A673 (cell line): ENCODE results near the gene SRXN1. TPM values are rescaled to one million over a fixed set of nuclear protein-coding genes. Genes with fewer than 3 reads are reported as not detected.
A peak's percentile ranks its signal among the peaks of the same experiment; 100 is the strongest.

Source experiments
- BruUV-seq: library from RNA; stranded (reverse); fragments of 400-500 nt; replicated peaks from 2 replicates; lab custom pipeline; 2021; lab: Mats Ljungman, UMichigan
- CTCF ChIA-PET: fragments of 300-600 bp; sonication (Branson Sonifier 250); formaldehyde crosslinking; loops from one replicate; lab custom pipeline; 2022; ENCODE audit warnings: antibody characterized with exemption; lab: Charles Lee
- POLR2A ChIA-PET: fragments of 300-600 bp; sonication (Branson Sonifier 250); formaldehyde crosslinking; loops from one replicate; lab custom pipeline; 2022; ENCODE audit warnings: antibody characterized with exemption; ENCODE audit not compliant: low non-redundant PET; lab: Charles Lee
- DNase-seq: peaks from one replicate; pipeline ENCODE4 v3.0.0-alpha.2; 2015; ENCODE audit warnings: low spot score
- H3K27ac ChIP-seq: fragments of 200-600 bp; sonication (generic); 2 replicates; pipeline ENCODE4 v1.5.1; 2016; ENCODE audit warnings: mixed run types, low read depth, mild to moderate bottlenecking, mixed read lengths, antibody characterized with exemption, low read length; ENCODE audit not compliant: poor library complexity, severe bottlenecking
- H3K27me3 ChIP-seq: fragments of 200-600 bp; sonication (generic); replicated peaks from 2 replicates; pipeline ENCODE4 v1.6.1; 2017; ENCODE audit warnings: mixed run types, low read depth, mild to moderate bottlenecking, mixed read lengths, antibody characterized with exemption, low read length; ENCODE audit not compliant: insufficient read depth, poor library complexity
- H3K36me3 ChIP-seq: fragments of 200-600 bp; sonication (generic); 2 replicates; pipeline ENCODE4 v1.6.1; 2016; ENCODE audit warnings: mixed run types, mild to moderate bottlenecking, mixed read lengths, antibody characterized with exemption, low read length; ENCODE audit not compliant: insufficient read depth, poor library complexity, severe bottlenecking
- H3K4me1 ChIP-seq: fragments of 200-600 bp; sonication (generic); 2 replicates; pipeline ENCODE4 v1.6.1; 2017; ENCODE audit warnings: mixed run types, mild to moderate bottlenecking, mixed read lengths, antibody characterized with exemption, low read length; ENCODE audit not compliant: insufficient read depth, poor library complexity, severe bottlenecking
- H3K4me3 ChIP-seq: fragments of 200-600 bp; sonication (generic); 2 replicates; pipeline ENCODE4 v1.5.1; 2016; ENCODE audit warnings: low read depth, mixed run types, mild to moderate bottlenecking, mixed read lengths, low read length; ENCODE audit not compliant: poor library complexity, severe bottlenecking
- H3K9me3 ChIP-seq: fragments of 200-600 bp; sonication (generic); 2 replicates; pipeline ENCODE4 v1.6.1; 2016; ENCODE audit warnings: mixed run types, low read depth, mild to moderate bottlenecking, mixed read lengths, antibody characterized with exemption, low read length; ENCODE audit not compliant: poor library complexity, severe bottlenecking
- CTCF ChIP-seq: fragments of 300-800, 200-600 bp; sonication (generic); conservative IDR thresholded peaks from 2 replicates; pipeline ENCODE4 v1.5.1; 2017; ENCODE audit warnings: low read depth, mild to moderate bottlenecking, antibody characterized with exemption, low read length, moderate library complexity, mixed read lengths
- EZH2 ChIP-seq: fragments of 200-600 bp; sonication (generic); IDR thresholded peaks from 2 replicates; pipeline ENCODE4 v1.6.1; 2017; ENCODE audit warnings: borderline replicate concordance, low read depth, mild to moderate bottlenecking, mixed read lengths, antibody characterized with exemption, low read length; ENCODE audit not compliant: poor library complexity, severe bottlenecking
- intact Hi-C: fragments of 100-400 bp; cut with micrococcal nuclease; formaldehyde crosslinking; loops from one replicate; pipeline ENCODE4 v1.10.0; 2022; ENCODE audit not compliant: unreplicated experiment
- total RNA-seq: library from RNA; stranded (reverse); gene quantifications from 2 replicates; pipeline ENCODE4 v1.2.3, GENCODE V29; 2021

Gene SRXN1
- total RNA-seq, 1 experiment from 2014 or later = 11.5 TPM

- TF ChIP-seq EZH2 (no peak), CTCF (no peak)
- ChIA-PET CTCF (no interaction called here), POLR2A (no interaction called here)
- Histone ChIP-seq H3K4me1 (peaks cover 12% of the 10 kb centered on the region), H3K9me3 (no peaks in the 10 kb centered on the region), H3K4me3 (peak overlapping the region; percentile 45), H3K27me3 (peaks cover 57% of the 10 kb centered on the region), H3K36me3 (no peaks in the 10 kb centered on the region), H3K27ac (no peak overlapping the region)
- DNase-seq = peak; percentile 22
- intact Hi-C loops = no loop called here
- BruUV-seq = no TSS peak
Observed at GRCh38 chr20:676315-676937, 23.4 kb upstream of the SRXN1 start.

- TF ChIP-seq EZH2 = no peak
- TF ChIP-seq CTCF = no peak
- Histone ChIP-seq H3K27ac (no peak within 1 kb of the TSS), H3K27me3 (peaks cover 57% of the 10 kb centered on the region), H3K9me3 (no peaks in the 10 kb centered on the region), H3K4me1 (peaks cover 12% of the 10 kb centered on the region), H3K4me3 (peak within 1 kb of the TSS; percentile 45), H3K36me3 (no peaks in the 10 kb centered on the region)
- ChIA-PET CTCF (no interaction called here), POLR2A (no interaction called here)
- peak; percentile 73 for DNase-seq
- intact Hi-C loops = no loop called here
- BruUV-seq = no TSS peak
Observed at GRCh38 chr20:675453-676314, 22.7 kb upstream of the SRXN1 start, which contains the start of gene SCRT2. TSS of gene SCRT2 (minus strand) at chr20:675802. CDS start at chr20:675601, 201 bp downstream.

GRCh38 chr20:675033-675452 lies 22.0 kb upstream of the SRXN1 start:
- H3K36me3 ChIP-seq = no peaks in the 10 kb centered on the region
- POLR2A ChIA-PET = no interaction called here
- no peak overlapping the region for H3K27ac ChIP-seq
- intact Hi-C loops = no loop called here
- no peak for TF ChIP-seq EZH2
- TF ChIP-seq CTCF = no peak
- peaks cover 12% of the 10 kb centered on the region for H3K4me1 ChIP-seq
- peak overlapping the region; percentile 45 for H3K4me3 ChIP-seq
- BruUV-seq = no TSS peak
- peaks cover 57% of the 10 kb centered on the region for H3K27me3 ChIP-seq
- CTCF ChIA-PET = no interaction called here
- no peak for DNase-seq
- H3K9me3 ChIP-seq = no peaks in the 10 kb centered on the region
